GDM1 (cell line): ENCODE measurements around the gene MBTPS2.
"Not testable (repeated sequence)": the region's sequence is repeated elsewhere in the genome, so short reads cannot be mapped to it uniquely, and the experiment has no call there.

Source experiments
- DNase-seq: peaks from one replicate; lab custom pipeline; 2025; lab: John Stamatoyannopoulos, UW

Gene MBTPS2

GRCh38 chrX:21856504-21856903 lies 17.1 kb downstream of the MBTPS2 start:
- DNase-seq = no peak

- no peak for DNase-seq
These were observed 23.8 kb downstream of the MBTPS2 start for GRCh38 chrX:21863241-21863640.

GRCh38 chrX:21865436-21865835 lies 26.0 kb downstream of the MBTPS2 start:
- DNase-seq = no peak

- no peak for DNase-seq
These were observed 31.1 kb downstream of the MBTPS2 start for GRCh38 chrX:21870494-21870893.

- DNase-seq = no peak
These were observed 33.8 kb downstream of the MBTPS2 start for GRCh38 chrX:21873063-21873775.

DNA sequence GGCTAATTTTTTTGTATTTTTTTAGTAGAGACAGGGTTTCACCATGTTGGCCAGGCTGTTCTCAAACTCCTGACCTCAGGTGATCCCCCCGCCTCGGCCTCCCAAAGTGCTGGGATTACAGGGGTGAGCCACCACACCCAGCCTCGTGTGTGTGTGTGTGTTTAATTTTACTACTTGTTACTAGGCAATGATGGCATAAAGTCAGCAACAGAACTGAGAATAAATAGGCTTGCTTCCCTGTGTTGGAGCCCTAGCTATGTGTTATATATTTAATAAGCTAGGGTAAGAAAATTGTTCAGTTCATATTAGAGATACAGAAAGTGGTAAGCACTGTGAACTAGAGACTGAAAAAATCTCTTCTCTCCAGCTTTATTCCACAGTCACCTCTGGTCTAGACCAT lies 34.8 kb downstream of the MBTPS2 start:
- not testable (repeated sequence) for DNase-seq

DNA sequence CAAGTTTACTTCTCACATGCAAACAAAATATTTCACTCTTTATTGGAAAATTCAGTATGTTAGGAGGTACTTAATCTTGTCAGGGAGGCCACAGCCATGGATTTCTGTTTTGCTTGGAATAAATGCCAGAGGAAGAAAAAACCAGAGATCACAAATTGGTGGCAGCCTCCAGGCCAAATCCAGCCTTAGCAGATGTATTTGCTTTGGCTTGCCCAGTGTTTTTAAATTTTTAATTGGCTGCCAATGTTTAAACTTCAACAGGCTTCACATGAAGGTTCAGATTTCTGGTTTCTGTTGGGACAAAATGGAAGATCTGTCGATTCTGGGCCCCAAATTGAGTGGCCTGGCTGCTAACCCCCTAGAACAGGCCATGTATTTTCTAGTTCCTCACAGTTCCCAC lies 35.6 kb downstream of the MBTPS2 start:
- no peak for DNase-seq

DNA sequence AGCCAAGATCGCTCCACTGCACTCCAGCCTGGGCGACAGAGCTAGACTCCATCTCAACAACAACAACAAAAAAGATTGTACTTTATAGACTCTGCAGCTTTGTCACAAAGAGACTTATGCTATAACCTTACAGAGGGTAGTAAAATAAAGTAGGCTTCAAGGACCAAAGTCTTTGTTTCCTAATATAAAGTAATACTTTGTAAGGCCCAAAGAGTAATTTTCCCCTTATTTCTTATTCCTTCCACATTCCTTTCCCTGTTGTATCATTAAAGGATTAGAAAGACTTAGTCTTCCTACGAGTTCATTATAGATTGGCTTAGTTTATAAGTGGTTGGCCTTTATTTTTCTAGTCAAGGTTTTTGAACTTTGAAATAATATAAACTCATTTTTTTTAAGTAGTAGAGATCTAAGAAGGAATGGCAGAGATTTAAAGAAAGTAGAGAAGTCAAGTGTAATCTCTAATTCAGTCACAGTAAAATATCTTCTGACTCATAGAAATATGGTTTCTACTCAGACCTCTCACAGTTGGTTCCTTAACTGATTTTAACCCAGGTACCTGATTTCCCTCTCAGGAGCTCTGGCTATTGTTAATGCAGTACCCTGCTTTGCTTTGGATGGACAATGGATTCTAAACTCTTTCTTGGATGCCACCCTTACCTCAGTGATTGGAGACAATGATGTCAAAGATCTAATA lies 42.6 kb downstream of the MBTPS2 start:
- no peak for DNase-seq

- DNase-seq = no peak
These were observed 43.8 kb downstream of the MBTPS2 start for GRCh38 chrX:21883258-21883657.

GRCh38 chrX:21885568-21885967 lies 46.2 kb downstream of the MBTPS2 start:
- DNase-seq = no peak

- DNase-seq = no peak
These were observed 65.9 kb downstream of the MBTPS2 start for GRCh38 chrX:21905313-21905712.

- DNase-seq = no peak
These were observed 66.5 kb downstream of the MBTPS2 start for GRCh38 chrX:21905953-21906352.

- DNase-seq = no peak
These were observed 67.8 kb downstream of the MBTPS2 start for GRCh38 chrX:21907260-21907659.

- DNase-seq = no peak
These were observed 72.1 kb downstream of the MBTPS2 start for GRCh38 chrX:21911481-21911880.

DNA sequence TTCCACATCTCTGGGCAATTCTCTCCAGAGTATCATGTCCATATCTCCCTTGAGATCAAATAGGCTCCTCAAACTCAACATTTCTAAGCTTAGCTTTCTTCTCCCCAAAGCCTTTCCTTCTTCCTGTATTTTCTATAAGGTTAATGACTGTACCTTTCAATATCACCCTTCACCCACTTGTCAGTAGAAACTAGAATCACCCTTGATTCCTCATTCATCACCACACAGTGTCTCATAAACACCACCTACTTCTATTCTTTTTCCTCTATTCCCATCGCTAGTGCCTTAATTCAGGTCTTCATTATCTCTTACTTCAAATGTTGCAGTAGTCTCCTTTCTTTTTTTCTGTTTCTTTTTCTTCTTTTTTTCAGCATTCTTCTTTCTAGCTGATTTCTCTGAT lies 72.8 kb downstream of the MBTPS2 start:
- no peak for DNase-seq

- DNase-seq = no peak
These were observed 73.6 kb downstream of the MBTPS2 start for GRCh38 chrX:21912989-21913388.

GRCh38 chrX:21926116-21926515 lies 86.7 kb downstream of the MBTPS2 start:
- DNase-seq = no peak

GRCh38 chrX:21926527-21927278 lies 87.3 kb downstream of the MBTPS2 start:
- DNase-seq = no peak

DNA sequence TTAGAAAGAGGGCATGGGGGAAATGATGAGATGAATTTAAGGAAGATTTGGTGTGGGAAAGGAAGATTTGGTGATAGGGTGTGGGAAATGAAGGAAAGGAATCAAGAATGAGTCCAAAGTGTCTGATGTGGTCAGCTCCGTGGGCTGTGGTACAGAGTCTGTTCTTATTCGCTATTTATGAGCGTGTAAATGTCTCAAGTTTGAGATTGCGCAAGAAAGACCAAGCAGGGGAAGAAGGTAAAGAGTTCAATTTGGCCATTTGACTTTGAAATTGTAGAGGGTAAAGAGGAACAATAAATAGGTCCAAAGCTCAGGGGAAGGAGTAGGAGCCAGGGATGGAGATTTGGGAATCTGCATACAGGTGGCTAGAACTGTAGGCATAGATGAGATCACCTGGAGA lies 89.8 kb downstream of the MBTPS2 start:
- DNase-seq = no peak

DNA sequence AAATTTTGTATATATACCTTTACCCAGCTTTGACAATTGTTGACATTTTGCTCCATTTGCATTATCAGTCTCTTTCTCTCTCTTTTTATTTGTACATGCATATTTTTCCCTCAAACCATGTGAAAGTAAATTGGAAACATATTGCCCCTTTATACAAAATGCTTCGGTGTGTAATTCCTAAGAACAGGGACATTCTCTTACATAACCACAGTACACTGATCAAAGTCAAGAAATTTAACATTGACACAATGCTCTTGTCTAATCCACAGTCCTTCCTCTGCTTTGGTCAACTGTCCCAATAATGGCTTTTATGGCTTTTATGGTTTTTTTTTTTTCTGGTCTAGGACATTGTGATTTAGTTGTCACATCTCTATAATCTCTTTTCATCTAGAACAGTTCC lies 91.6 kb downstream of the MBTPS2 start:
- no peak for DNase-seq

- DNase-seq = no peak
These were observed 93.0 kb downstream of the MBTPS2 start for GRCh38 chrX:21932292-21933002.

DNA sequence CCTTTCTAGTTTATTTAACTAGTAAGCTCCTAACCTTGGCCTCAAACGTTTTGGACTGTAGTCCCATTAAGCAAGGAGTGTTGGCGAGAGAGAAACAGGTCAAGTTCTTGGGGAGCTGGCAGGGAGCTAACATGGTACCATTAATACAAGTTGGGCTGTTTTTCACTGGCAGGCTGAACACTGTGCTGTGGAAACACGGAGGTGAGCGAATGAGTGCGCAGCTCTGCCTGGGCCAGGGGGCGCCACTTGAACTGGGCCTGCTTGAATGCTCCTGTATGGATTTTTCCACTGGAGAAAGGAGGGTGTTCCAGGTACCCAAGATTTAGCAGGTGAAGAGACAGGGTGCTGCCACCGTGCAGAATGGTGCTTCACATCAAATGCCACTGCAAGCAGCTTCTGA lies 93.7 kb downstream of the MBTPS2 start:
- DNase-seq = no peak
